SK-N-DZ (cell line): Measurements from ENCODE around the gene RIMOC1. TPM values are rescaled to one million over a fixed set of nuclear protein-coding genes. Genes with fewer than 3 reads are reported as not detected.

Experiments used
- DNase-seq: peaks from one replicate; pipeline ENCODE4 v3.0.0-alpha.2; 2015; ENCODE audit warnings: low spot score
- polyA plus RNA-seq, 2 experiments: library from polyadenylated mRNA; depleted of rRNA; stranded (reverse); fragments of >200 nt; gene quantifications; 2 replicates each; pipeline ENCODE4 v1.2.3, GENCODE V29; 2014

RIMOC1 gene, protein sequence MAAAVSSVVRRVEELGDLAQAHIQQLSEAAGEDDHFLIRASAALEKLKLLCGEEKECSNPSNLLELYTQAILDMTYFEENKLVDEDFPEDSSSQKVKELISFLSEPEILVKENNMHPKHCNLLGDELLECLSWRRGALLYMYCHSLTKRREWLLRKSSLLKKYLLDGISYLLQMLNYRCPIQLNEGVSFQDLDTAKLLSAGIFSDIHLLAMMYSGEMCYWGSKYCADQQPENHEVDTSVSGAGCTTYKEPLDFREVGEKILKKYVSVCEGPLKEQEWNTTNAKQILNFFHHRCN
- polyA plus RNA-seq (2014; cell fraction: cytosol; rRNA removed) = 15.8 and 19.2 TPM in 2 replicates
- 10.4 and 15.4 TPM in 2 replicates for polyA plus RNA-seq (2014; cell fraction: nucleus; rRNA removed)

DNA sequence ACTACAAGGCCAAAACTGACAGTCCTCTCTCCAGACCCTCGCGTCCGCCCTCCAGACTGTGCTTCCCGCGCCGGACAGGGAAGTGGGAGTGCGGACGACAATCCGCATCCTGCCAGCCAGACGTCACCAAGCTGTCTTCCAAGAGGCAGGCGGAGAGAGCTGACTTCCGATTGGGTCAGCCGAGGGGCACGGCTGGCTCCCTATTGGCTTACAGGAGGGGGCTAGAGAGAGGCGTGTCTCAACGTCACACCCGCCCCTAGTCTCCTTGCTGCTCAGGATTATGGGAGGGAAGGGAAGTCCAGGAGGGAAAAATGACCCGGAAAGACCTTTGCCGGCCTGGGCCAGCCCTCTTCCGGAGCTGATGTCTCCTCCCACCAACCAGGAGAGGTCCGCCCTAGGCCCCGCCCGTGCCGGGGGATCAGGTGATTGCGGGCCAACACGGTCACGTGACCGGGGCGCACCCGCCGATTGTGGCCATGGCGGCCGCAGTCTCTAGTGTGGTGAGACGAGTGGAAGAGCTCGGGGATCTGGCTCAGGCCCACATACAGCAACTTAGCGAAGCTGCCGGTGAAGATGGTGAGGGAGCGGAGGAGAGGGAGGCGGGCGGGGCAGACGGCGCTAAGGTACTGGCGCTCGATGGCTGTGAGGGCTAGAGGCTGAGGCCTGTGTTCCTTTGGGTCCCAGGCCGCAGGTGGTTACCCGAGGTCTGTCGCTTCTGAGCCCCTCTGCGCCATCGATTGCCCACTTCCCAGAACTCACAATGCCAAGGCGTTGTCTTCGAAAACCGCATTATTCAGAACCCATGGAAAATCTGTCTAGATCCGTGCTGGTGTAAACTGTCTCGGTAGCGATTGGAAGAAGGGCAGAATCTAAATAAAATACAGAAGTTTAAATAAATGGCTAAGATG lies at the start of gene RIMOC1:
RIMOC1 (plus strand) TSS at position 453 of the 908 bp plus-strand sequence; CDS start at position 477, 24 bp downstream.
- peak; percentile 99 for DNase-seq

DNA sequence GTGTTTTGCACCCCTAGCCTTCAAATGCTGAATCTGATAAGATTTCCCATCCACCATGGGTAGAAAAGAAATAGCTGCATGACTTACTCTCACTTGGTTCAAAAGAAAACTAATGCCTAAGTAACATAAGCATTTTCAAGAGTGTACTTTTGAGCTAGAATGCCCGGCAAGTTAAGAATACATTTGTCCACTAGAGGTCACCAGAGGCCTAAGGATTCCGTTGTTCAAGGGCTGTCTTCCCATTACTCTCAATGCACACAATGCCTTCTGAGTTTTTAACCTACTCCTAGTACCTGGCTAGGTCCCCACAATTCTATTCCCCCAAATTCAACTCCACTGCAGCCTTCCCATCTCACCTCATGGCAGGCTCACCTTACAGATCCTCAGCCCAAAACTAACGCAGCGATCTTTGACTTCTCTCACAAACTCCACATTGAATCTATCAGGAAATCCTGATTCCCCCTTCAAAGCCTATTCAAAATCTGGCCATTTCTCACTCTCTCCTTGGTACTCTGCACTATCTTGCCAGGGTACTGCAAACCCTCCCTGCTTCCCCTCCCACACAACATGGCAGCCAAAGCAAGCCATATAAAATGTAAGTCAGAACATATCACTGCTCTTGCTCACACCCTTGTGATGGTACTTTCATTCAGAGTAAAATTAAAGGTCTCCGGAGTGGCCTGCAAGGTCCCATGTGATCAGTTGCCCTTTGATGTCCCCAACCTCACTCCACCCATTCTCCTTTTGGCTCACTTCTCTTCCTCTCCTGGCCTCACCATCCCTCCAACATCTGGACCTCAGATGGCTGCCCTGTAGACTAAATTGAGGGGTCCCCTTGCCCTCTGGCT lies 47.3 kb upstream of the RIMOC1 start:
- peak; percentile 62 for DNase-seq

DNA sequence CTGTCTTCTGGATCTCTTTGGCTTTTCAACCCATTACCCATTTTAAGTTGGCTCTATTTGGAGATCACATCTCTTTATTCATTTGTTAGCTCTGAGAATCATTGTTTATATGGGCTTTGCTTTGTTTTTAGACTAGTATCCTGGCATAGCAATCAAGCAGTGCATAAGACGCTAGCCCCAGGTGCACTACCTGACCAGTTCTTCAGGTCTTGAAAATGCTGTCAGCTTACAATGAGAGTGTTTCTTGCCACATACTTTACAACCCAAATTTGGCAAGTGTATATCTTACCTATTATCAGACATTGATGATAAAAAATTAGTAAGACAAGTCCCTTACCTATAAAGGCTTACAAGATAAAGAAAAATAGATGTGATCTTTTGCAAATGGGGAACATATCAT lies 46.2 kb upstream of the RIMOC1 start:
- no peak for DNase-seq

DNA sequence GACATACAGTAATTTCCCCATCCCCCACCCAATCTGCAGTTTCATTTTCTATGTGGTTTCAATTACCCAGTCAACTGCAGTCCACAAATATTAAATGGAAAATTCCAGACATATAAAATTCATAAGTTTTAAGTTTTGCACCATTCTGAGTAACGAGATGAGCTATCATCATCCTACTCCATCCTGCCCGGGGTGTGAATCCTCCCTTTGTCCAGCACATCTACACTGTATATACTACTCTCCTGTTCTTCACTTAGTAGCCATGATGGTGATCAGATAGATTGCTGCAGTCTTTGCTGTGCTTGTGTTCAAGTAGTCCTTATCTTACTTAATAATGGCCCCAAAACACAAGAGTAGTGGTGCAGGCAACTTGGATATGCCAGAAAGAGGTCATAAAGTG lies 45.3 kb upstream of the RIMOC1 start:
- DNase-seq = no peak

DNA sequence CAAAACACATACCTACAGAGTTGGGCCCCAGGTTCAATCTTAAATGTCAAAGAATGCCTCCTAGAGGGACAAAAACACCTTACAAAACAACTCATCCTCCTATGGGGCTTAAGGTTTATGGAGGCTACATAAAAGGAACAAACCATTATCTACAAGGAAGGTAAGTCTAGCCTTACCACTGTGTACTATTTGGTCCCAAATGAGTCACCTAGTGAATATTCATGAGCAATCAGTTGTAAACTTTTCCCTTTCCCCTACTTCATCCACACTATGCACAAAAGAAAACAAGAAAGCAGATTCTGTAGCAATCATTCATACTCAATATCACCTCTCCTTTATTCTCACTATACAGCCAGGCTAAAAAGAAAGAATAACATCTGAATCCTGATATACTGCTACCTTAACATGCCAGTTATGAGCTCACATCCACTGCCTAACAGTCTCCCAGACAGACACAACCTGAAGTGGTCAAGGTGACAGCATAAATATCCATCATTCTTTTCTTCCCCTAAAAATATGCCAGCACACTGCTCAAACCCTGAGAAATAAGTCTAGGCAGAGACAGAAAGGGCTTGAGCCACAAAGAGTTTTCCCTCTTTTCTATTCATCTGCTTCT lies 40.2 kb upstream of the RIMOC1 start:
- no peak for DNase-seq

DNA sequence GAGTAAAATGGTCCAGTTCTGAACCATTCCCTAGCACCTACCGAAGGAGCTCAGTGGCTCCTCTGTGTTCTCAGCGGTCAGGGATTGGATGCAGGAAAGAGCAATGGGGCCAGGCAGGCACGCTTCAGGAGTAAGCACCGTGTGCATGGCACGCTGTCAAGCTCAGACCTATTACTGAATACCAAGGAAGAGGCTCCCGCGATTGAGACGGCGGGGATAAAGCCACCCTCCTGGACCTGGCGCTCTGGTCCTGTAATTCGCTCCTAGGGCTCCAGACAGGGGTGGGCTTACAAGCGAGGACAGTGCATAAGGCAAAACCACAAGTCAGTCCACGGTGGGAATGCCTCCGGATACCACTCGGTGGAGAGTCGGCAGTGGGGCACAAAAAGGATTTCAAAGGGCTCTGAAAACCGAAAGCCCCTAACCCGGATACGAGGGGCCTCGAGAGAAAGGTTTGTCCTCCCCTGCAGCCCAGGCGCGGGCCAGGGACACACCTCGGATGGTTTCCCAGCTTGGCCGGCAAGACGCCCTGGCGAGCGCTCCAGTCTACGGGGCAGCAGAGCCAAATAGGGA lies 34.9 kb upstream of the RIMOC1 start:
- DNase-seq = peak; percentile 60

DNA sequence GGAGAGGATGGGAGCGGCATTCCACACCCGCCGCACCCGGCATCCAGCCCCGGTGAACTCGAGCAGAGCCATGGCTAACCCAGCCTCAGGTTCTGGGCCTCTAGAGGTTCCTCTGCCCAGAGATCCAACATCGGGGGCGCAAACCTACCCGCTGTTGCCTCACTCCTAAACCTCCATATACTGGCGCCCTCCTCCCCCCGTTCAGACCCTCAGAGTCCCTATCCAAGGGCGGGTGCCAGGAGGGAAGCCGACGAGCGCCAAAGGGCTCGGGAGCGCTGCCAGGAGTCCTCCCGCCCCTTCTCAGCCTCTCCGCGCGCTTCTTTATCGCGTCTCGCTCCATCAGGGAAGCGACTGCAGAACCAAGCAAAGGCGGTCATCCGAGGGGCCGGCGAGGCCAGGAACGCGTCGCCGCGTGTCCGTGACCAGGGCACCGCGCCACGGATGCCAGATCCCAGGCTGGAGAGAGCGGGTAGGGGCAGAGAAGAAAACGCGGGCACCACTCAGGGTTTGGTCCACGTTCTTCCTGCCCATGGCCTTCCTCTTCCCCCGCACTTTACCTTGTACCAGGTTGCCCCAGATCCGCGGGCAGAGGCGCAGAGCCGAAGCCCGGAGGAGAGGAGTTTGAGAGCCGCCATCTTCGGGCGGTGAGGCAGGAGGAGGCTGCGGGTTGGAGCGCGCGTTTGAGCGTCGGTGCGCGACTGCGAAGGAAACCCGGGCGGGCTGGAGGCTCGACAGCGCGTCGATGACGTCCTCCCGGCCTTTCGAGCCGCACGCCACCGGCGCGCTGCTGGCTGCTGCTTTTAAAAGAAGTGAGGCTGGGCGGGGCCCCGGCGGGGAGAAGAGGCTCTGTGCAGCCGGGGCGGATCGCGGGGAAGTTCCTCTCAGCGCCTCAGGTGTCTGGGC lies 34.2 kb upstream of the RIMOC1 start, which contains the start of gene OXCT1:
OXCT1 (minus strand) TSS at position 702 of the 903 bp plus-strand sequence; CDS start at position 635, 67 bp downstream.
- peak; percentile 84 for DNase-seq

DNA sequence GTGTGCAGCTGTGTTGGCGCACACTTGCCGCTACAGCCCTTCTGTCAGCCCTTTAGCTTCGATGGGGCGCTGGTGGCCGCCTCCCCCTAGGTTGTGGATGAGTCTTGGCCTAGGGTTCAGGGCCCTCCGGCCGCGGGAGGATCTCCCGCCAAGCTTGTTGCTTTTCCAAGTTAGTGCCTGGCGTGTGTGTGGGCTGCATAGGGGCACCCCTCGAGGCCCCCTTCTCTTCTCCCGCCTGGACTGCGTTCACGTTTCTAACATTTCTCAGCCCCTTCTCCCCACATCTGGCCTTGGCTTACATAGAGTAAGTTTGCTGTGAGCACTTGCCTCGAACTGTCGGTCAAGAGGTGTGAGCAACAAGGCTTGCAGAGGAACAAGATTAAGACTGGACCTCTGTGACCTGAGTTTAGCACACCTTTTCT lies 33.5 kb upstream of the RIMOC1 start:
- no peak for DNase-seq

DNA sequence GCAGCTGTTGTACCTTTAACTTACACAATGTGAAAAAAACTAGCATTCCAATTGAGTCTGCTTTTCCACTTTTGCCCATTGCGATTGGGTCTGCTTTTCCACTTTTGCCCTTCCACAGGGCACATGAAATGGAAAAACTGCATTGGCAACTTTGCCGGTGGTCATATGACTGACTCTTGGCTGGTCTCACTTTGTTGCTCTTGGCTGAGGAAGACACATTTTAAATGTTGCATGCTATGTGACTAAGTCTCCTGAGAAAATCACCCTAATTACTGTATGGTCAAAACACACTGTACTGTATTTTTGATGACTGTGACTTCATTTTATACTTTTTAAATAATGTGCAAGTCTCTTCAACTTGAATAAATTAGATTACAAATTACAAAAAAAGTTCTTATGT lies 32.3 kb upstream of the RIMOC1 start:
- DNase-seq = no peak

DNA sequence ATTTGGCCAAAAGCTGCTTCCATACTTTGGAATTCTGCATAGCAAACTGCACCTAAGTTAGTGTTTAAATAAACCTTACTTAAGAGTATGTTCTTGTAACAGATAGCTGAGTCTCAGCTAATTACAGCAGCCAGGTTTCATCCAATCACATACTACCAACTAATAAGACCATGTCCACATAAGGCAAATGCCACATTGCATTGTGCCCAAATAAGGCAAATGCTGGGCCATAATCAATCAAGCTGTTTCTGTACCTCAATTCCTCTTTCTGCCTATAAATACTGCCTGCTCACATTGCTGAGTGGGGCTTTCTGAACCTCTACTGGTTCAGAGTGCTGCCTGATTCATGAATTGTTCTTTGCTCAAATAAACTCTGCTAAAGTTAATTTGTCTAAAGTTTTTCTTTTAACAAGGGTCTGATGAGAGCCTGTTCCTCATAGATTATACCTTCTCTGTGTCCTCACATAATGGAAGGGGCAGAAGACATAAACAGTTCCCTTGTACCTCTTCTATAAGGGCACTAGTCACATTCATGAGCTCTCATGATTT lies 29.6 kb upstream of the RIMOC1 start:
- DNase-seq = no peak

DNA sequence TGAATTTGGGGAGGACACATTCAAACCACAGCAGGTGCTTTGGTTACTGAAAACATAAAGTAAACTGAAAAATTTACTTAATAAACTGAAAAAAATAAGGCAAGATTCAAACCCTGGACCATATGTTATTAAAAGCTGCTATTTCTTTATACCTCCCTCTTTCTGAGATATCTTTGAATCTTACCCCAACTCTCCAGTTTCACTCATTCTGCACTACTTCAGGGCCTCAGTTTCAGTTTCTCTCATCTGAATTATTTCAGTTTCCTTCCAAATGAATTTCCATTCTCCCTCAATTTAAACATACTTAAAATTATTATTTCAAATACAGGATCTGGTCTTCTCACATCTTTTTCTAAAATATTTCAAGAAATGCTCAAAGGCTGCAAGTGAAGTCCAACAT lies 29.0 kb upstream of the RIMOC1 start:
- DNase-seq = no peak

DNA sequence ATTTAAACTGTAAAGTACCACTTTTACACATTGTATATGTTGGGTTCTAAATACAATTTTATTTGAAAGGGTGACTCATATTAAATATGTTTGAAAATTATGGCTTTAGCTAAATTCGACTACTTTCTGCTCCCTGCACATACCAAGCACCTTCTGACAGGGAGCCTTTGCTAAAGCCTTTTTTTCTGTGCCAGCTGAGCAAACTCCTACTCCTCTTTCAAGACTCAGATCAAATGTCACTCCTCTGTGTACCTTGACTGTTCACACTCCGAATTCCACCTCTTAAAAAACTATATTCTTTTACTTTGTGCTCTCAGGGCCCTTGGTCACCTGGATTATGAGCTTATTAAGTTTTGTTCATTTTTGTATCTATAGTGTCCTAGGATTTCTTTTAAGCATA lies 27.5 kb upstream of the RIMOC1 start:
- DNase-seq = no peak

DNA sequence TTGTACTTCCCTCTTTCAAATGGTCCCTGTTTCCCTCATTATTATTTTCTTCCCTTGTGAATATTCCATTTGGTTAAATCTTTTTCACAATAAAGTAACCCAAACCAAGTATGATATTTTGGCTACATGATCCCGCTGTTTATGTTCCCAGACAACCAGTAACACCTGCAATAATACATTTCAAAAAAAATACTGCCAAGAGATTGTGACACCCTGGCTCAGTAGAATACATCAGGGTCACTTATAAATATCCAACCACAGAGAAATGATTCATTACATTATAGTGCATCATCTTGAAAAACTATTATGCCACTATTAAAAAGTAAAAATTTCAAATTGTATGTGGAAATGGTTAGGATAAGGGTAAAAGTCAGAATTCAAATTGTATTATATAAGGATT lies 26.7 kb upstream of the RIMOC1 start:
- no peak for DNase-seq

DNA sequence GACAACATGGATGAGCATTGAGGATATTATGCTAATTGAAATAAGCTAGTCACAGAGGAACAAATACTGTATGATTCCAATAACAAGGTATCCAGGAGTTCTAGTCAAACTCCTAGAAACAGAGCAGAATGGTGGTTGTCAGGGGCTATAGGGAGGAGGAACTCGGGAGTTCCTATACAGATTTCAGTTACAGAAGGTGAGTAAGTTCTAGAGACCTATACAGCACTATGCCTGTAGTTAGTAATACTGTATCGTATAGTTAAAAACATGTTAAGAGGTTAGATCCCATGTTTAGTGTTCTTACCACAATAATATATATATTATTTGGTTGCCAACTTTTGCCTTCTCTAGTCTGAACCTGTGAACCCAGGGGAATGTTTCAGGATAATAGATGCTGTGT lies 26.0 kb upstream of the RIMOC1 start:
- no peak for DNase-seq

DNA sequence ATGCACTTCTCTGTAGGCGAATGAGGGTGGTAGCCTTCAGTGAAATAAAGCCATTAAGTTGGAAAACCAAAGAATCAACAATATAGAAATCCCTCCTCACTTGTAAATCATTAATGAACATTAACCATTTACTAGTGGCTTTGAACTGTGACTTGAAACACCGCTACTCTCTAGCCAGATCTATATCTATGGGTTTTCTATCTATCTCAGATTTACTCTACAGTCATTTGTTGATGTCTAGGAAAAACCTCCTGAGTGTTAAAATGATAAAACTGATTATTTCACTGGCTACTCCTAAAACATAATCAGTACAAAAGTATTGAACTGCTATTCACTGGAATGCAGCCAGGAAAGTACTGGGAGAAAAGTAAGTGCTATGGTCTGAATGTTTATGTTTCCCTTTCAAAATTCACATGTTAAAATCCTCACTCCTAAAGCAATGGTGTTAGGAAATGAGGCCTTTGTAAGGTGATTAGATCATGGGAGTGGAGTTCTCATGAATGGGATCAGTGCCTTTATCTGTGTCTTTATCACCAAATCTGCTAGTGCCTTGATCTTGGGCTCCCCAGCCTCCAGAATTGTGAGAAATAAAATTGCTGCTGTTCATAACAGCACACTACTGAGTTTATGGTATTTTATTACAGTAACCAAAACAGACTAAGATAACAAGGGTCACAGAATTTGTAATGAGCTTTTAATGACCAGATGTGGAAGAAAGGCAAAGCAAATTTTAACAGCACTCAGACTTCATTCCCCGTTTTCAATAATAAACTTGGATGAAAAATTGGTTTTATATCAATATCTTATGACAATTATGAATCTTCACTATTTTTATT lies 25.3 kb upstream of the RIMOC1 start:
- no peak for DNase-seq

DNA sequence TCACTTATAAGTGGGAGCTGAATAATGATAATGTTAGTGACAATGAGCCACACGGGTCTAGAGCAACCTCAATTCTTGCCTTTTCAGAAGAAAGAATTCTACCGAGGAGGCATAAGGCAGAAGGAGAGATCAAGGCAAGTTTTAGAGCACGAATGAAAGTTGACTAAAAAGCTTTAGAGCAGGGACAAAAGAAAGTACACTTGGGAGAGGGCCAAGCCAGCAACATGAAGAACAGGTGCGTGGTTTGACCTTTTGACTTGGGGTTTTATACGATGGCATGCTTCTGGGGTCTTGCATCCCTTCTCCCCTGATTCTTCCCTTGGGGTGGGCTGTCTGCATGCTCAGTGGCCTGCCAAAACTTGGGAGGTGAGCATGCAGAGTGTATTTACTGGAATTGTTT lies 21.4 kb upstream of the RIMOC1 start:
- DNase-seq = no peak

DNA sequence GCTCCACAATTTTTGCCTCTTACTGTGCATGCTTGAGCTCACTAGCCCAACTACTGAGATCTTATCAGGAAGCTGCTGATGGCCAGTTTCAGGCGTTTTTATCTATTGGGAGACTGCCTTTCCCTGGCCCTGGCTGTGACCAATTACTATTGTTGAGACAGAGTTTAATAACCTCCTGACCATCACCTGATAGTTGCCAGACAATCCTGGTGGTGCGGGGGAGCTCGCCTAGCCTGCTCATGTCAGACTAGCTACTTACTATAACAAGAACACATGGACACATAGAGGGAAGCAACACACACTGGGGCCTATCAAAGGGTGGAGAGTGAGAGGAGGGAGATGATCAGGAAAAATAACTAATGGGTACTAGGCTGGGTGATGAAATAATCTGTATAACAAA lies 20.9 kb upstream of the RIMOC1 start:
- DNase-seq = peak; percentile 17

DNA sequence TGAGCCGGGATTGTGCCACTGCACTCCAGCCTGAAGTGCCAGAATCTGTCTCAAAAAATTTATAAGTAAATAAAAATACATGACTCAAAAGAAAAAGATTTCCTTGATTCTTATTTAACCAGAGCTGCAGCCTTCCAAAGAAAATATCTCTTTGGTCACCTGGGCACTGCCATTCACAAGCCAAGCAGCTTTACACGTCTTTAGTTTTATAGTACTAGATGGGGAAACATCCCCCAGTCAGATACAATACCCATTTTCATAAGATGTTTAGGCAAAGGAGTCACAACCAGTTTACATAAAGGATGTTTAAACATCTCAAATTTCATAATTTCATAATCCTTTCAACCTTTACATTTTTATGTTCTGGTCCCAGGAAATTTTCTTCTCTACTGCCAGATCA lies 20.2 kb upstream of the RIMOC1 start:
- DNase-seq = no peak
